H9 (cell line): ENCODE results near the gene MTRR. TPM values are rescaled to one million over a fixed set of nuclear protein-coding genes. Genes with fewer than 3 reads are reported as not detected.

Experiments used
- DNase-seq: peaks from one replicate; pipeline ENCODE4 v3.0.0-alpha.2; 2017
- H2AFZ ChIP-seq: one replicate; pipeline ENCODE4 v1.6.1; 2013; ENCODE audit warnings: mild to moderate bottlenecking, low read length, control low read depth, moderate library complexity
- H2AK5ac ChIP-seq: 2 replicates; pipeline ENCODE4 v1.6.1; 2013; ENCODE audit warnings: low read length, control low read depth, mixed read lengths; ENCODE audit not compliant: insufficient read length
- H2BK120ac ChIP-seq: one replicate; pipeline ENCODE4 v1.6.1; 2013; ENCODE audit warnings: low read depth, mild to moderate bottlenecking, low read length, control low read depth, inconsistent platforms; ENCODE audit not compliant: poor library complexity, severe bottlenecking
- H2BK12ac ChIP-seq: 2 replicates; pipeline ENCODE4 v1.6.1; 2013; ENCODE audit warnings: low read length, control low read depth, mixed read lengths, low read depth; ENCODE audit not compliant: insufficient read length
- H2BK15ac ChIP-seq: 2 replicates; pipeline ENCODE4 v1.6.1; 2013; ENCODE audit warnings: low read depth, low read length, control low read depth
- H2BK20ac ChIP-seq: one replicate; pipeline ENCODE4 v1.6.1; 2013; ENCODE audit warnings: low read depth, mild to moderate bottlenecking, low read length, control low read depth, inconsistent platforms; ENCODE audit not compliant: poor library complexity, severe bottlenecking
- H2BK5ac ChIP-seq: 2 replicates; pipeline ENCODE4 v1.6.1; 2013; ENCODE audit warnings: low read length, control low read depth, mixed read lengths; ENCODE audit not compliant: insufficient read length
- H3K14ac ChIP-seq: 2 replicates; pipeline ENCODE4 v1.6.1; 2013; ENCODE audit warnings: low read length, control low read depth; ENCODE audit not compliant: insufficient read depth
- H3K18ac ChIP-seq: 2 replicates; pipeline ENCODE4 v1.6.1; 2013; ENCODE audit warnings: low read depth, mild to moderate bottlenecking, mixed read lengths, low read length, control low read depth; ENCODE audit not compliant: insufficient read length
- H3K23ac ChIP-seq: 2 replicates; pipeline ENCODE4 v1.6.1; 2013; ENCODE audit warnings: low read length, control low read depth, mixed read lengths, low read depth; ENCODE audit not compliant: insufficient read length
- H3K23me2 ChIP-seq: 2 replicates; pipeline ENCODE4 v1.6.1; 2013; ENCODE audit warnings: low read depth, mild to moderate bottlenecking, mixed read lengths, low read length, control low read depth; ENCODE audit not compliant: insufficient read length, poor library complexity, severe bottlenecking
- H3K27ac ChIP-seq: 2 replicates; pipeline ENCODE4 v1.5.1; 2013; ENCODE audit warnings: low read length, control low read depth, mixed read lengths, low read depth; ENCODE audit not compliant: insufficient read length
- H3K27me3 ChIP-seq: 2 replicates; pipeline ENCODE4 v1.6.1; 2013; ENCODE audit warnings: low read length, control low read depth, inconsistent platforms; ENCODE audit not compliant: insufficient read depth
- H3K4ac ChIP-seq: 2 replicates; pipeline ENCODE4 v1.6.1; 2013; ENCODE audit warnings: low read depth, mild to moderate bottlenecking, control low read depth, inconsistent platforms, low read length, moderate library complexity
- H3K4me1 ChIP-seq: 2 replicates; pipeline ENCODE4 v1.6.1; 2013; ENCODE audit warnings: low read length, control low read depth, inconsistent platforms; ENCODE audit not compliant: insufficient read depth
- H3K4me2 ChIP-seq: 2 replicates; pipeline ENCODE4 v1.6.1; 2013; ENCODE audit warnings: low read length, control low read depth, mixed read lengths; ENCODE audit not compliant: insufficient read length, insufficient read depth
- H3K56ac ChIP-seq: 2 replicates; pipeline ENCODE4 v1.6.1; 2013; ENCODE audit warnings: low read depth, mild to moderate bottlenecking, mixed read lengths, low read length, control low read depth; ENCODE audit not compliant: insufficient read length
- H3K79me1 ChIP-seq: 2 replicates; pipeline ENCODE4 v1.6.1; 2013; ENCODE audit warnings: low read depth, mild to moderate bottlenecking, moderate library complexity, low read length, control low read depth, inconsistent platforms; ENCODE audit not compliant: insufficient read depth, poor library complexity, severe bottlenecking
- H3K79me2 ChIP-seq: 2 replicates; pipeline ENCODE4 v1.6.1; 2013; ENCODE audit warnings: low read length, control low read depth, inconsistent platforms; ENCODE audit not compliant: insufficient read depth
- H3K9ac ChIP-seq: 2 replicates; pipeline ENCODE4 v1.6.1; 2013; ENCODE audit warnings: low read length, control low read depth, mixed read lengths; ENCODE audit not compliant: insufficient read length; ENCODE audit errors: extremely low read depth
- H3K9me3 ChIP-seq: one replicate; pipeline ENCODE4 v1.6.1; 2013; ENCODE audit warnings: low read depth, low read length, inconsistent platforms; ENCODE audit not compliant: control insufficient read depth
- H3T11ph ChIP-seq: one replicate; pipeline ENCODE4 v1.6.1; 2013; ENCODE audit warnings: mild to moderate bottlenecking, low read length, control low read depth, inconsistent platforms
- H4K20me1 ChIP-seq: one replicate; pipeline ENCODE4 v1.6.1; 2013; ENCODE audit not compliant: control insufficient read depth, insufficient read length, insufficient read depth
- H4K5ac ChIP-seq: 2 replicates; pipeline ENCODE4 v1.6.1; 2013; ENCODE audit warnings: low read depth, mild to moderate bottlenecking, mixed read lengths, low read length, control low read depth; ENCODE audit not compliant: insufficient read length
- H4K8ac ChIP-seq: replicated peaks from 2 replicates; pipeline ENCODE4 v1.6.1; 2013; ENCODE audit warnings: low read length, control low read depth, mixed read lengths, low read depth; ENCODE audit not compliant: insufficient read length
- H4K91ac ChIP-seq: 2 replicates; pipeline ENCODE4 v1.6.1; 2013; ENCODE audit warnings: low read depth, mild to moderate bottlenecking, moderate library complexity, mixed read lengths, low read length, control low read depth; ENCODE audit not compliant: insufficient read length
- H3K27ac Mint-ChIP-seq, 3 experiments: 2 replicates in 2 of 3; 3 replicates in 1 of 3; pipeline ENCODE4 v1.8.0; 2020 to 2021; ENCODE audit warnings: mixed read lengths in 3 of 3, mild to moderate bottlenecking in 1 of 3, moderate library complexity in 1 of 3
- H3K27me3 Mint-ChIP-seq: 2 replicates; pipeline ENCODE4 v1.8.0; 2021; ENCODE audit warnings: low read depth, mild to moderate bottlenecking, moderate library complexity, mixed read lengths
- H3K36me3 Mint-ChIP-seq, 3 experiments: 2 replicates in 2 of 3; 3 replicates in 1 of 3; pipeline ENCODE4 v1.8.0; 2020 to 2021; ENCODE audit warnings: low read depth in 3 of 3, mixed read lengths in 3 of 3; ENCODE audit not compliant: insufficient read depth in 1 of 3
- H3K4me1 Mint-ChIP-seq, 2 experiments: 2 replicates each; pipeline ENCODE4 v1.8.0; 2020; ENCODE audit warnings: mixed read lengths in 2 of 2
- H3K4me3 Mint-ChIP-seq, 2 experiments: 2 replicates in 1 of 2; 3 replicates in 1 of 2; pipeline ENCODE4 v1.8.0; 2020 to 2021; ENCODE audit warnings: mild to moderate bottlenecking in 2 of 2, mixed read lengths in 2 of 2, moderate library complexity in 1 of 2
- H3K9me3 Mint-ChIP-seq, 2 experiments: 2 replicates in 1 of 2; 3 replicates in 1 of 2; pipeline ENCODE4 v1.8.0; 2020; ENCODE audit warnings: mild to moderate bottlenecking in 2 of 2, mixed read lengths in 2 of 2, moderate library complexity in 1 of 2
- WGBS: extraction: QIAGEN DNeasy Blood & Tissue Kit; methylation state at CpG from one replicate; pipeline ENCODE4 v1.1.7; 2013; ENCODE audit warnings: missing lambda C conversion rate, low lambda C conversion rate, mixed read lengths; ENCODE audit not compliant: insufficient read length; ENCODE audit errors: extremely low coverage; 5-methylcytosine and 5-hydroxymethylcytosine counted together
- total RNA-seq: library from RNA; stranded (reverse); gene quantifications from 2 replicates; pipeline ENCODE4 v1.2.1, GENCODE V29; 2021
- TF ChIP-seq, protein P1 (sequence below): fragments of 200-600 bp; sonication (generic); conservative IDR thresholded peaks from 3 replicates; pipeline ENCODE4 v1.8.0; 2021; ENCODE audit warnings: antibody characterized with exemption, mild to moderate bottlenecking

MTRR gene
- total RNA-seq, 1 experiment from 2014 or later, result 66.0 TPM

DNA sequence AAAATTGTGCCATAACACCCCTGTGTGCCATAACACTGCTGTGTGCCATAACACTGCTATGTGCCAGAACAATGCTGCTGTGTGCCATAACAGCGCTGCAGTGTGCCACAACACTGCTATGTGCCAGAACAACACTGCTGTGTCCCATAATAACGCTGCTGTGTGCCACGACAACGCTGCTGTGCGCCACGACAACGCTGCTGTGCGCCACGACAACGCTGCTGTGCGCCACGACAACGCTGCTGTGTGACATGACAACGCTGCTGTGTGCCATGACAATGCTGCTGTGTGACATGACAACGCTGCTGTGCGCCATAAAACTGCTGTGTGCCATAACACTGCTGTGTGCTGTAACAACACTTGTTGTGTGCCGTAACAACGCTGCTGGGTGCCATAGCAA is 44.0 kb upstream of the MTRR start:
- no CpG with 5 or more reads among the region's 18 CpGs for WGBS
- no peak overlapping the region for H2BK5ac ChIP-seq
- H3K27ac ChIP-seq, result no peak overlapping the region
- H3K79me1 ChIP-seq, result no peaks in the 10 kb centered on the region
- H3K9me3 ChIP-seq, result no peaks in the 10 kb centered on the region
- H3K79me2 ChIP-seq, result no peaks in the 10 kb centered on the region
- Mint-ChIP-seq H3K27ac (no peak overlapping the region), H3K36me3 (peaks cover 9 to 25% (median 12%) of the 10 kb centered on the region in 3 experiments; a peak in 5 of 7 replicates), H3K9me3 (no peaks in the 10 kb centered on the region), H3K4me1 (no peaks in the 10 kb centered on the region; a peak in 1 of 4 replicates), H3K27me3 (no peaks in the 10 kb centered on the region), H3K4me3 (no peak overlapping the region)
- peak overlapping the region; percentile 48 for H3K18ac ChIP-seq
- no peak overlapping the region for H3T11ph ChIP-seq
- no peaks in the 10 kb centered on the region for H3K4me1 ChIP-seq
- H2BK120ac ChIP-seq, result no peak overlapping the region
- no peak overlapping the region for H3K4me2 ChIP-seq
- no peak overlapping the region for H4K91ac ChIP-seq
- H3K14ac ChIP-seq, result 0 out of 2 replicates have a peak overlapping the region, but pooled peaks have one; percentile 10
- no peak overlapping the region for H3K23ac ChIP-seq
- H2BK20ac ChIP-seq, result no peak overlapping the region
- H3K4ac ChIP-seq, result no peak overlapping the region
- H3K23me2 ChIP-seq, result peaks cover 4% of the 10 kb centered on the region
- H4K5ac ChIP-seq, result no peak overlapping the region
- TF ChIP-seq, protein P1, sequence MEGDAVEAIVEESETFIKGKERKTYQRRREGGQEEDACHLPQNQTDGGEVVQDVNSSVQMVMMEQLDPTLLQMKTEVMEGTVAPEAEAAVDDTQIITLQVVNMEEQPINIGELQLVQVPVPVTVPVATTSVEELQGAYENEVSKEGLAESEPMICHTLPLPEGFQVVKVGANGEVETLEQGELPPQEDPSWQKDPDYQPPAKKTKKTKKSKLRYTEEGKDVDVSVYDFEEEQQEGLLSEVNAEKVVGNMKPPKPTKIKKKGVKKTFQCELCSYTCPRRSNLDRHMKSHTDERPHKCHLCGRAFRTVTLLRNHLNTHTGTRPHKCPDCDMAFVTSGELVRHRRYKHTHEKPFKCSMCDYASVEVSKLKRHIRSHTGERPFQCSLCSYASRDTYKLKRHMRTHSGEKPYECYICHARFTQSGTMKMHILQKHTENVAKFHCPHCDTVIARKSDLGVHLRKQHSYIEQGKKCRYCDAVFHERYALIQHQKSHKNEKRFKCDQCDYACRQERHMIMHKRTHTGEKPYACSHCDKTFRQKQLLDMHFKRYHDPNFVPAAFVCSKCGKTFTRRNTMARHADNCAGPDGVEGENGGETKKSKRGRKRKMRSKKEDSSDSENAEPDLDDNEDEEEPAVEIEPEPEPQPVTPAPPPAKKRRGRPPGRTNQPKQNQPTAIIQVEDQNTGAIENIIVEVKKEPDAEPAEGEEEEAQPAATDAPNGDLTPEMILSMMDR, result no peak
- H2BK12ac ChIP-seq, result no peak overlapping the region
- H4K8ac ChIP-seq, result no peak overlapping the region
- H3K56ac ChIP-seq, result no peak overlapping the region
- no peak overlapping the region for H2AK5ac ChIP-seq
- no peak overlapping the region for H2AFZ ChIP-seq
- H2BK15ac ChIP-seq, result no peak overlapping the region
- no peak for DNase-seq
- no peak overlapping the region for H3K9ac ChIP-seq
- H4K20me1 ChIP-seq, result no peaks in the 10 kb centered on the region
- no peaks in the 10 kb centered on the region for H3K27me3 ChIP-seq
